ENCODE results near the gene NIPAL4.
A peak's percentile ranks its signal among the peaks of the same experiment; 100 is the strongest.
"Not testable (repeated sequence)": the region's sequence is repeated elsewhere in the genome, so short reads cannot be mapped to it uniquely, and the experiment has no call there.

Gene NIPAL4

DNA sequence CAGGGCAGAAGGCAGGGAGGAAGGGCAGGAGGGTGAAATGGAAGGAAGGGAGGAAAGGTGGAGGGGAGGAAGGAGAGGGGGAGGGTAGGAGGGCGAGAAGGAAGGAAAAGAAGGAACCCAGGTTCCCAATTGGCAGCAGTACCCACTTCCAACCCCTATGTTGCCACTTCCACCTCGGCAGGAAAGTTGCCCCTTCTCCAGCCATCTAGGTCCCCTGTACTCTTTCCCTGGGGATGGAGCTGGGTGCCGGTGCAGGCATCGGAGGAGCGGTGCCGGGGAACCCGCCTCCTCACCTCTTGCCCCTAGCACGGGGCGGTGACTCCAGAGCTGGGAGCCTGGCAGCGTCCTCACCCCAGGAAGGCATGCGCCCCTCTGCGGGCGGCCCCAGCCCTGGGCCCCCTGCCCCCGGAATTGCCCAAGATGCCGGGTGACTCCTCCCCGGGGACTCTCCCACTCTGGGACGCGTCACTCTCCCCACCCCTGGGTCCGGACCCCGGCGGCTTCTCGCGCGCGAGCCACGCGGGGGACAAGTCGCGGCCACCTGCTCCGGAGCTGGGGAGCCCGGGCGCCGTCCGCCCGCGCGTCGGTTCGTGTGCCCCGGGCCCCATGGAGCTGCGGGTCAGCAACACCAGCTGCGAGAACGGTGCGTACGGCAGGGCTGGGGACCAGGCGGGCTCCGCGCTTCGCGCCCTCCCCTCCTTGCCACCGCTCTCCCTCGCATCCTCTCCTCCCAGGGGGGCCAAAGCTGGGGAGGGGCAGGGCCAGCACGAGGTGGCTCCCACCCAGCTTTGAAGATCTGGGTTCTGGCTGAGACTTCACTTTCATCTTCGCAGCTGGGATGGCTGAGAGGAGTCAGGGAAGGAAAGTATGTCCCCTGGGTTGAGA is at the start of gene NIPAL4:
Gene NIPAL4 (plus strand): TSS at position 499 of the 885 bp plus-strand sequence. CDS start 108 bp downstream, at position 607.
- DNase-seq, result no peak

DNA sequence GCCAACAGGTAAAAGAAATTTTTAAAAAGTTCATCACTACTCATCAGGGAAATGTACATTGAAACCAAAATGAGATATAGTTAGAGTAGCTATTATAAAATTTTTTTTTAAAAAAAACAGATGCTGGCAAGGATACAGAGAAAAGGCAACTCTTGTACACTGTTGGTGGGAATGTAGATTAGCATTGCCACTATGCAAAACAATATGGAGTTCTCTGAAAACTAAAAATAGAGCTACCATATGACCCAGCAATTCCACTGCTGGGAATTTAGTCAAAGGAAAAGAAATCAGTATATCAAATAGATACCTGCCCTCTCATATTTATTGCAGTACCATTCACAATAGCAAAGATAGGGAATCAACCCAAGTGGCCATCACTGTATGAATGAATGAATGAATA is 44.2 kb upstream of the NIPAL4 start:
- DNase-seq, result no peak

DNA sequence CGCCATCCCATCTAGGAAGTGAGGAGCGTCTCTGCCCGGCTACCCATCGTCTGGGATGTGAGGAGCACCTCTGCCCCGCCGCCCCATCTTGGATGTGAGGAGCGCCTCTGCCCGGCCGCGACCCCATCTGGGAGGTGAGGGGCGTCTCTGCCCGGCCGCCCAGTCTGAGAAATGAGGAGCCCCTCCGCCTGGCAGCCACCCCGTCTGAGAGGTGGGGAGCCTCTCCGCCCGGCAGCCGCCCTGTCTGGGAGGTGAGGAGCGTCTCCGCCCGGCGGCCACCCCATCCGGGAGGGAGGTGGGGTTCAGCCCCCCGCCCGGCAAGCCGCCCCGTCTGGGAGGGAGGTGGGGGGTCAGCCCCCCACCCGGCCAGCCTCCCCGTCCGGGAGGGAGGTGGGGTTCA is 40.5 kb upstream of the NIPAL4 start:
- DNase-seq, result not testable (repeated sequence)

DNA sequence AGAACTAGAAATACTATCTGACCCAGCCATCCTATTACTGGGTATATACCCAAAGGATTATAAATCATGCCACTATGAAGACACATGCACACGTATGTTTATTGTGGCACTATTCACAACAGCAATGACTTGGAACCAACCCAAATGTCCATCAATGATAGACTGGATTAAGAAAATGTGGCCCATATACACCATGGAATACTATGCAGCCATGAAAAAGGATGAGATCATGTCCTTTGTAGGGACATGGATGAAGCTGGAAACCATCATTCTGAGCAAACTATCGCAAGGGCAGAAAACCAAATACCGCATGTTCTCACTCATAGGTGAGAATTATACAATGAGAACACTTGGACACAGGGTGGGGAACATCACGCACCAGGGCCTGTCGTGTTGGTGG is 30.1 kb upstream of the NIPAL4 start:
- not testable (repeated sequence) for DNase-seq

DNA sequence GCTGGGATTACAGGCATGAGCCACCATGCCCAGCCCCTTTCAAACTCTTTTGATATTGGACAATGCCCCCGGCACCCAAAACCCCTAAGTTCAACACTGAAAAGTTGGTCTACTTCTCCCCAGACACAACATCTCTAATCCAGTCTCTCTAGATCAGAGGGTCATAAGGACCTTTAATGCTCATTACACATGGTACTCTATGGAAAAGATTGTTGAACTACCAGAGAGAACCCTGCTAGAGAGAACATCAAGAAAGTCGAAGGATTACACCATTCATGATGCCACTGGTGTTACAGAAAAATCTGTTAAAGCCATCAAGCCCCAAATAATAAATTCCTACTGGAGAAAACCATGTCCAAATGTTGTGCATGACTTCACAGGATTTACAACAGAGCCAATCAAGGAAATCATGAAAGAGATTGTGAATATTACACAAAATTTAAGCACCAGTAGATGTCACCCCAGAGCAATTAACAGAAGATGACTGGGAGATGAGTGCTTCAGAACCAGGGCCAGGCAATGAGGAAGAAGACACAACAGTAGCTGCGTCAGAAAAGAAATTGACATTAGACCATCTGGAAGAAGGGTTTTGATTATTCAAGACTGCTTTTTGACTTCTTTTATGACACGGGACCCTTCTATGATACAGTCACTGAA is 28.3 kb upstream of the NIPAL4 start:
- DNase-seq, result peak; percentile 9

DNA sequence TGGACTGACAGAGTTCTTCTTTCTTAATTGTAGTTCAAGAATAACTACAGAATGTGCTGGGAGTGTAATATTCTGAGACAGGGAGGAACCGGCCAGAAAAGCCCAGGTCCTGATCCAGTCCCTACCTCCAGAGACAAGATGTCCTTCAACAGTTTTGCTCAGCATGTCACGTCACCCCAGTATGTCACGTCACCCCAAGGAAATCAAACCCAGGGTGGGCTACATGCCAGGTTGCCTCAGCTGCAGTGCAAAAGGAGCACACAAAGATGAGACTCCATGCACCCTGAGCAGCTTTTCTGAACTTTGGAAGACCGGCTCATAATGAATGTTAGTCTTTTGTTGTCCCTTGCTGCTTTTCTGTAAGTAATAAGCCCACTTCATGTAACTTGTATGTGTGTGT is 25.9 kb upstream of the NIPAL4 start:
- DNase-seq, result no peak

DNA sequence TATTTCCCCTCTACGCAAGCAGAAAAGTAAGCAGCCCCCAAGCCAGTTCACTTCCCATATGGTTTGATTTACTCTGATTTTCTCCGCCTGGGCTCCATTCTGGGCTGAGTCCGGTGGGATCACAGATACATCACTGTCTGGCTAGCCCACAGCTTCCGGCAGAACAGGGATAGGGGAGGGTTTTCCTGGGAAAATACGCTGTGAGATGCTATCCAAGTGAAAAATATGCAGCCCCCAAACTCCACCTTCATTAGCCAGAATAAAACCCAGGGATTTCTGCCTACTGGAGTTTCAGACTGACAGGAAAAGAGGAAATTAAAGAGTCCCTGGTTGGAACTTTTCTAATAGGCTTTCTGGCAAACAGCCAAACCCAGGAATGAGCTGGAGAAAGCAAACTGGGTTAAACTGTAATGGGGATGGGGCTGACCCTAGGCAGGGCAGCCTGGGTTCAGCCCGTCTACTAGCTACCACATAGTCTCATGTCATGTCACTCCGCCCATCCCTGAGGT is 16.9 kb upstream of the NIPAL4 start:
- DNase-seq, result no peak

DNA sequence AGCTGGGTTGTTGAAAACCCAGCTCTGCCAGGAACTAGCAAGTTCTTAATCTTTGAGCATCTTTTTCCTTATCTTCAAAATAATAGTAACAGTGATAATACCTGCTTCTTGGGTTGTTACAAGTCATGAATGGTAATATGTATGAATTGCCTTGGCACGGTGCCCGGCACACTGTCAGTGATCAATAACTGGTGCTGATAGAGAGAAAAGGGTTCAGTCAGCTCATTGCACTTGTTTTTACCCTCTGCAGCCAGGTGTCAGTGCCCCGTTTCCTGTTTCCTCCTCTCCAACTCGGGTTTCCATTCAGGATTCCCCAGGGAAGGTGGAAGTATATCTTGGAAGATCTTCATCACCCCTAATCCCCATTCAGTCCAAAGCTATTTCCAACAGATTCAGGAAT is 15.8 kb upstream of the NIPAL4 start:
- DNase-seq, result no peak

DNA sequence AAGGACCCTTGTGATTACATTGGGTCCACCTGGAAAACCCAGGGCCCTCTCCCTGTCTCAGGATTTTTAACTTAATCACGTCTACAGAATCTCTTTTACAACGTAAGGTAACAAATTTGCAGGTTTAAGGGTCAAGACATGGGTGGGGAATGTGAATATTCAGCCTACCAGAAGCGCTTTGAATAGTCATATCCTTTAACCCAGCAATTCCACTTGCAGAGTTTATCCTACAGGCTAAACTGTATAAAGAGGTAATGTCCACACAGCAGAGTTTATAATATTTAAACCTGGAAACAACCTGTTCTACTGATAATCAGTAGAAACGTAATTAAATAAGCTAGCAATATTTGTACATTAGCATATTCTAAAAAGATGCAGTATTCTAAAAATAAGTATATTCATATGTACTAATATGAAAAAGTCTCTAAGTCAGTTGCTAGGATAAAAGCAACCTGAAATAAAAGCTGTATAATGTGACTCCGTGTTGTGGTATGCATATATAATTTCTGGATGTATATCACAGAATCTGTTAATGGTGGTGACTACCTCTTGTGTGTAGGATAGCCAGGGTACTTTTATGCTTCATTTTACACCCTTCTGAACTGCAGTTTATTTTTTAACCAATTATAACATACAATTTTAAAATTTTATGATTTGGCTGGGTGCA is 14.1 kb upstream of the NIPAL4 start:
- DNase-seq, result no peak

DNA sequence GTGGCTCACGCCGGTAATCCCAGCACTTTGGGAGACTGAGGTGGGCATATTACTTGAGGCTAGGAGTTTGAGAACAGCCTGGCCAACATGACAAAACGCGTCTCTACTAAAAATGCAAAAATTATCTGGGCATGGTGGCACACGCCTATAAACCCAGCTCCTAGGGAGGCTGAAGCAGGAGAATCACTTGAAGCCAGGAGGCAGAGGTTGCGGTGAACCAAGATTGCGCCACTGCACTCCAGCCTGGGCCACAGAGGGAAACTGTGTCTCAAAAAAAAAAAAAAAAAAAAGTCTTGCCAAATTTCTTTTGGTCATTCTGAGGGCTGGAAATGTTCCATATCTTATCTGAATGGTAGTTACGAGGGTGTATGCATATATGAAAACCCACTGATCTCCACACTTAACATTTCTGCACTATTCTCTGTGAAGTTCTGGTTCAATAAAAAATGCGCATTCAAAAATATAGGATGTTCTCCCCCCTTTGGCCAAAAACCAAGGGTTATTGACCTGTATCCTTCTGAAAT is 13.5 kb upstream of the NIPAL4 start:
- no peak for DNase-seq

DNA sequence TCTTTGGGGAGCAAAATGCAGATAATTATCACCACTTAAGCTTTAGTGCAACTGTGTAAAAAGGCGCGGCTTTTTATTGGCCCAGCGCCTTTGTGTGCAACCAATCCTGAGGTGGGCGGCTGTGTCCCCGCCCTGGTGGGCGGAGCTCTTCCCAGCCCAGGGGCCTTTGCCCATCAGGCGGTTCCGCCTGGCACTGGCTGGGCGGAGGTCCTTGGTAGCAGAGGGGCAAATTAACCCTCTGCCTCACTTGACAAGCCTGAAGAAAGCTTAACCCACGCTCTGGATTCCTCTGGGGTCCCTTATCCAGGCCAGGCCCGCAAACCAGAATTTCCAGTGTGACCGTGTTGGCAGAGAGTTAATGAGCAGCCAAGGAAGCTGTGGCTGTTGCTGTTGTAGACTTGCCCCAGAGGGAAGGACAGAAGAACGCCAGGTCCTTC is 12.8 kb upstream of the NIPAL4 start:
- DNase-seq, result no peak

DNA sequence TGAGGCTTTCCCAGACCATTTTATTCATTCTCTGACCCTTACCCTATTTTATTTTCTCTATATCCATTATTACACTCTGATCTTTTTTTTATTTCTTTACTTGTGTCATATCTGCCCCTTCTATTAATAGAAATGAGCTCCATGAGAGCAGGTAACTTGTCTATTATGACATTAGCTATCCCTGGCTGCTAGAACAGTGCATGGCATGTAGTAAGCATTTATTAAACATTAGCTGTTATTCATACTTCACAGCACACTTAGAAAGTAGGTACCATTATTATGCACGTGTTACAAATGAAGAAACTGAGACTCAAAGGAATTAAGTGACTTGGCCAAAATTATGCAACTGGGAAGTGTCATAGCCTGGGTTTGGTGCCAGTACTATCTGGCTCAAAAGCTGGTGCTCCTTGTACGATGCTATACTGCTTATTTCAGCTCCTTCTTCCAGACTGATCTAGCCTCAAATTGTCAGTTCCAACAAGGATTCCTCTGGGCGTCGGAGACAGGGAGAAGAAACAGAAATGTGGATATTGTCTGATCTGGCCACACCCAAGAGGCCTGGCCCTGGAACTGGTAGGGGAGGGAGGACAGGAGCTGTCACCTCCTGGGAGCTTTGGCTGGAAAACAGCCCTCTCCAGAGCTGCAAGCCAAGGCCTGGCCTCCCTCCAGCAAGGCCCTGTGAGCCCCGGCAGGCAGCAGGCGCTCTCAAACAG is 10.8 kb upstream of the NIPAL4 start:
- no peak for DNase-seq

DNA sequence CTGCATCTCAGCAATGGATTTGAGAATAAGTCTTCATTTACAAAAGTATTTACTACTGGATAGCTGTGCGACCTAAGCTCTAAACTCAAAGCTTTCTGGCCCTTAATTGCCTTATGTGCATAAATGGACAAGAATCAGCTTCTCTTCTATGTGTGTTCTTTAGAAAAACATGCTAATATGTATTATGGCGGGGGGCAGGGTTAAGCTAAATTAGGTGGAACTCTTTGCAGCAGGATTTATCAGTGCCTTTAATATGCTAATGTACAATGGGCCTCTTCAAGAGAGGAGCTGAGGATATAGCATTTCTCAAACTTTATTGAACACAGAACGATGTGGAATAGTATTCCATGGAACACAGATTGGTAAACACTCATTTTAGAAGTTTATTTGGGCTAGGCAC is 10.0 kb upstream of the NIPAL4 start:
- no peak for DNase-seq

DNA sequence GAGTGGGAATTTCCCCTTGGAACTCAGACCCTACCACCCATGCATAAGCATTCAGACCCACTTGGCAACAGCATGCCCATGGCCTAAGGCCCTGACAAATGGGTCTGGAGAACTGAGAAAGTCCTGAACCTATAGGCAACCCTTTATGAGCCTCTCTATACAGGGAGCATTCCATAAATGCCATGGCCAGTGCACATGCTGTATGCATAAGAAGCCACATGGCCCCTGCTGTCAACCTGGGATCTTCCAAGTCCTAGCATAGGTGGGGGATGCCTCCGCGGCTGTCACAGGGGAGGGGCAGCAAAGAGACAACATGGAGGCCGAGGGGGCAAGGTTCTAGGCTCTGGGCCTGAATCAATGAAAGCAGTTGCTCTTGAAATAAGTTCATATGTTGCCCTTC is 8.2 kb upstream of the NIPAL4 start:
- DNase-seq, result no peak

DNA sequence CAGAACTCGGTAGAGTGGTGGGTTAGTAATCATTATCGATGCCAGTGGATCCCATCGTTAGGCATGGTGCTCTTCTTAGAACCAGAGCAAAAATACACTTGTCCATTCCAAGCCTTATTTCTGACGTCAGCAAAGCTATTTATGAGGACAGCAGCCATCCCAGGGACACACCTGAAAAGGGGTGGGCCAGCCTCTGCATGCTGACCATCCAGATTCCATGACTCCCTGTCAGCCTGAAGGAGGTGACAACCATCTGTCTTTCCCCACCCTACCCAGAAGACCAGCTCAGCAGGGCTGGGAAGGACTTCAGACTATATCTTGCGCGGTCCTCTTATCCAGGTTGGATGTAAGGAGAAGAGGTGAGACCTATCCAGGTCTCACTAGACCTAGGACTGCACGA is 5.7 kb upstream of the NIPAL4 start:
- DNase-seq, result no peak

DNA sequence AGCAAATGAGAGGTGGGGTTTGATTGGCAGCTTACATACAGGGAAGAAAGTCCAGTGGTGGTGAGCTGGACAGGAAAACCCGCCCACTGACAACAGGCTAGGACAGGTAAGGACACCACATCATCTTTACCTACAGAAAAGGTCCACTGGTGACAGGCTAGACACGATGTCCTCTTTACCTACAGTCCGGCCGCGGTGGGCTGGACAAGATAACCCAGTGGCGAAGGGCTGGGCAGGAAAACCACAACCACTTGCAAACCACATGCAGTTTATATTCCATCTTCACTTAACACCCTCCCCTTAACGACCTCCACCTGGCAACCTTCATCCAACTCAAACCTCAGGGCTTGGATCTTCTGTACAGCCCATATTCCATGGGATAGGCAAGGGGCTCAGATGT is 5.0 kb upstream of the NIPAL4 start:
- DNase-seq, result no peak

DNA sequence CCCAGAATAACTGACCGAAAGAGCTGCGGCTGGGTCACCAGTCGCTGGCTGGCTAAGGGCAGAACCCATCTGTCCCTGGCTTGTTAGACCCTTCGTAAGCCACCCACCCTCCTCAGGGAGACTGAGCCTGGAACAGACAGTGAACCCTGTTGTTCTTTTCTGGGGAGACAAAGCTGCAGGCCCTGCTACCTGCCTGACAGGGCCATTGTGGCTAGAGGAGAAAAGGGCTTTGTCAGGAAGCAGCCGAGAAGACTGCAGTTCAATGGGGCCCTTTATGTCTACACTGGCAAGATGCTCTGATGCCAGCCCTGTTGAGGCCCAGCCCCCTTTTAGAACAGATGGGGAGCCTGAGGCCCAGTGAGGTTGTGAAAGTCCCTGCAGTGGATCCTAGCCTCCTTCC is 3.7 kb upstream of the NIPAL4 start:
- DNase-seq, result no peak

DNA sequence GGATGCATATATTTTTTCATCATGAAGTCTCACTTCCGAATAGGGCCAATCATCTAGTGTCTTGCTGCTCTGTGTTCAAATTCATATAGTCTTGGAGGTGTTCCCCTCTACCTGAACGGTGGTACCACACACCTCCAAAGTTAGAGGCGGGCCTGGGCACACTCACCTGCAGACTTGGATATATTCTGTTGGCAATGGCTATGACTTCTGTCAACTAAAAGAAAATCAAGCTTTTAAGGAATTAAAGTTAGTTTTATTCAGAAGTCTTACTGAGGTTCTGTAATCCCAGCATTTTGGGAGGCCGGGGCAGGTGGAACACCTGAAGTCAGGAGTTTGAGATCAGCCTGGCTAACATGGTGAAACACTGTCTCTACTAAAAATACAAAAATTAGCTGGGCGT is 2.6 kb upstream of the NIPAL4 start:
- DNase-seq, result no peak

DNA sequence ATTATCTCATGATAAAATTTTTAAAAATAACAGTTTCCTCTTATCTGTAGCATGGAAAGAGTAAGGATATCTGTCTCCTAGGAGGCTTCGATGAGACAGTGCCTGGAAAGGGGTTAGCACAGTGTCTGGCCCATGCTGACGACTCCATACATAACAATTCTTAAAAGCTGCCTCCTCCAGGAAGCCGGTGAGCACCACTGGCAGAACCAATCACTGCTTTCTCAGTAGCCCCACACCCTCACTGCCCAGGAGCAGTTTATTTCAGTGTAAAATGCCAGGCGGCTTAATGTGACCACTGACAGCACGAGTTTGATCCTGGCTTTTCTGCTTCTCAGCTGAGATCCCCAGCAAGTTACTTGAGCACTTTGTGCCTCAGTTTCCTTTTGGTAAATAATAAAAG is 1.2 kb upstream of the NIPAL4 start:
- no peak for DNase-seq

DNA sequence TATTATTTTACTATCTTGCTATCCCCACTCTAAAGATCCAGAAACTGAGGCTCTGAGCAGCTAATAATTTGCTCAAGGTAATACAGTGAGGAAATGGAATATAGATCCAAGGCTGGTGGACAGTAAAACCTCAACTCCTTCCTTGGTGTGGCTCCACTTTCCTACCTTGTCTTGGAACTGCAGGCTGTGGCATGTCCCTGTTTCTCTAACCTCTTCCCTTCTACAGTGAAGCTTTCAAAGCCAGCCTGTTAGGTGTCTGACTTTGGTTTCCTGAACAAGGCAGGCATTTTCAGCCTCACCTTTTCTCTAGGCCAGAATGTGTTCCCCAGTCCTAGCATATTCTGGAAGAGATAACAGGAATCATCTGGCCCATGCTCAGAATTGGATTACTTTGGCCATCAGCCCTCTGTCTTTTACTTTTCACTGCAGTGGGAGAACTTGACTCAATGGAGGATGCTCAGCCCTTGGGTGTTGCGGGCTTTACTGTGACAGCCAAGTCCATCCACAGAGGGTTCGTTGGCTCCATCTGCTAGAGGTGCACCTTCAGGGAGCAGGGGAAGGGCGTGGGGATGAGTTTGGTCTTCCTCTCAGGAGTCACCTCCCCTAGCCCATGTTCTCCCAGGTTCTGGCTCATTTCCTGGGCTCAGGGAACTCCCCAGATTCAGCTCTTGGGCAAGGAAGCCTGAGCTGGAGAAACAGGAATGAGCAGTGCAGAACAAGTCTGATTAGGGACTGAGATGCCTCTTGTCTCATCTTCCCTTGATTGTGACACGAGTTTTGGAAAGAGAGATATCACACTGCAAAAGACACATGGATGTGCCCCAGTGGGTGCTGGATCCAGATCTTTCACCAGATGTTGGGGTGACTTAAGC is 1.1 kb downstream of the NIPAL4 start:
- no peak for DNase-seq

DNA sequence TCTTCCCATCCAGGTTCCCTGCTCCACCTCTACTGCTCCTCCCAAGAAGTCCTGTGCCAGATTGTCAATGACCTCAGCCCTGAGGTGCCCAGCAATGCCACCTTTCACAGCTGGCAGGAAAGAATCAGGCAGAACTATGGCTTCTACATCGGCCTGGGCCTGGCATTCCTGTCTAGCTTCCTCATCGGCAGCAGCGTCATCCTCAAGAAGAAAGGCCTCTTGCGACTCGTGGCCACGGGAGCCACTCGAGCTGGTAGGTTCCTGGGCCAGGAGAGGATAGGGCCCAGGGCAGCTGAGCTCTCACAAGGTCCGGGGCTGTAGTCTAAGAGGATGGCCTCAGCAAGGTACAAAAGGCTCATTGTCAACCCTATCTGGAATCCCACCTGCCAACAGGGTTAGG is 3.1 kb downstream of the NIPAL4 start:
- DNase-seq, result no peak

Measured in activated gamma-delta T cell treated with Interleukin-2 at 50 U/mL for 16 hours (primary cell).